Pulmonary artery endothelial cell (primary cell): ENCODE results near the gene CELF5. TPM values are rescaled to one million over a fixed set of nuclear protein-coding genes. Genes with fewer than 3 reads are reported as not detected.

Experiments used
- DNase-seq: peaks from one replicate; pipeline ENCODE4 v3.0.0-alpha.2; 2011; ENCODE audit warnings: low read depth, low spot score
- total RNA-seq: library from RNA; depleted of rRNA; stranded (reverse); fragments of >200 nt; gene quantifications from 2 replicates; pipeline ENCODE4 v1.2.3, GENCODE V29; 2014

The CELF5 gene
- total RNA-seq: not detected in 2 replicates

GRCh38 chr19:3224346-3225168 is at the start of gene CELF5:
CELF5 (plus strand) TSS chr19:3224661; CDS start chr19:3224740, 79 bp downstream.
- no peak for DNase-seq

- DNase-seq: no peak
Observed at GRCh38 chr19:3175781-3176714, 48.4 kb upstream of the CELF5 start.

GRCh38 chr19:3176715-3177501 is 47.6 kb upstream of the CELF5 start:
- no peak for DNase-seq

GRCh38 chr19:3178377-3178972 is 46.0 kb upstream of the CELF5 start, which contains the start of gene S1PR4:
S1PR4 (plus strand) TSS chr19:3178769; CDS start chr19:3178793, 24 bp downstream.
- DNase-seq: no peak

GRCh38 chr19:3178973-3179738 is 45.3 kb upstream of the CELF5 start:
- no peak for DNase-seq

- no peak for DNase-seq
Observed at GRCh38 chr19:3179739-3180293, 44.6 kb upstream of the CELF5 start.

- DNase-seq: no peak
Observed at GRCh38 chr19:3183721-3184641, 40.5 kb upstream of the CELF5 start.

- DNase-seq: peak; percentile 22
Observed at GRCh38 chr19:3184847-3185460, 39.5 kb upstream of the CELF5 start.

GRCh38 chr19:3185461-3186159 is 38.9 kb upstream of the CELF5 start, which contains the start of gene NCLN:
NCLN (plus strand) TSS chr19:3185930; CDS start chr19:3186031, 101 bp downstream.
- peak; percentile 72 for DNase-seq

- DNase-seq: no peak
Observed at GRCh38 chr19:3186160-3186688, 38.2 kb upstream of the CELF5 start.

- no peak for DNase-seq
Observed at GRCh38 chr19:3186891-3187661, 37.4 kb upstream of the CELF5 start.

- no peak for DNase-seq
Observed at GRCh38 chr19:3187662-3188511, 36.6 kb upstream of the CELF5 start.

GRCh38 chr19:3188627-3189596 is 35.5 kb upstream of the CELF5 start:
- DNase-seq: no peak

GRCh38 chr19:3189702-3190469 is 34.6 kb upstream of the CELF5 start:
- no peak for DNase-seq
